ENCODE measurements around the gene C1QTNF12.

C1QTNF12 gene

GRCh38 chr1:1259540-1259939 lies 13.0 kb upstream of the C1QTNF12 start:
- Histone ChIP-seq H3K27me3 (replicated peaks; ENCODE audit: insufficient read depth, low read length) (no peaks in the 10 kb centered on the region), H3K4me2 (ENCODE audit: low read depth, low read length) (no peak overlapping the region), H3K9me2 (replicated peaks; ENCODE audit: insufficient read depth, low read length) (no peaks in the 10 kb centered on the region), H4K20me1 (ENCODE audit: insufficient read depth, low read length) (no peaks in the 10 kb centered on the region), H3K36me3 (replicated peaks; ENCODE audit: insufficient read depth, low read length) (peaks cover 14% of the 10 kb centered on the region; the same call in 1 of the 2 replicates), H2AFZ (ENCODE audit: low read length) (no peak overlapping the region), H3K4me1 (ENCODE audit: low read length) (no peaks in the 10 kb centered on the region), H3K79me2 (ENCODE audit: low read length) (peaks cover 12% of the 10 kb centered on the region), H3K27ac (ENCODE audit: low read length) (no peak overlapping the region), H3K9me3 (replicated peaks; ENCODE audit: insufficient read depth, low read length) (no peaks in the 10 kb centered on the region), H3F3A (ENCODE audit: insufficient read depth, low read length) (no peaks in the 10 kb centered on the region), H3K9ac (ENCODE audit: low read length) (no peak overlapping the region), H3K4me3 (ENCODE audit: low read length) (no peak overlapping the region)
- DNase-seq, result no peak
- TF ChIP-seq EZH2phosphoT487 (IDR thresholded peaks at IDR 0.05; ENCODE audit: low read length) (no peak), CTCF (IDR thresholded peaks at IDR 0.05; ENCODE audit: low read length) (no peak), EZH2 (optimal IDR thresholded peaks at IDR 0.05; ENCODE audit: low read depth, low read length) (no peak)

- H3K79me2 ChIP-seq (ENCODE audit: low read length), result peaks cover 12% of the 10 kb centered on the region
- TF ChIP-seq EZH2 (optimal IDR thresholded peaks at IDR 0.05; ENCODE audit: low read depth, low read length), result no peak
- no peak for TF ChIP-seq EZH2phosphoT487 (IDR thresholded peaks at IDR 0.05; ENCODE audit: low read length)
- no peak for TF ChIP-seq CTCF (IDR thresholded peaks at IDR 0.05; ENCODE audit: low read length)
- no peaks in the 10 kb centered on the region for H3K9me3 ChIP-seq (replicated peaks; ENCODE audit: insufficient read depth, low read length)
- no peaks in the 10 kb centered on the region for H4K20me1 ChIP-seq (ENCODE audit: insufficient read depth, low read length)
- no peak for DNase-seq
- H3K27me3 ChIP-seq (replicated peaks; ENCODE audit: insufficient read depth, low read length), result no peaks in the 10 kb centered on the region
- no peaks in the 10 kb centered on the region for H3F3A ChIP-seq (ENCODE audit: insufficient read depth, low read length)
- H3K9me2 ChIP-seq (replicated peaks; ENCODE audit: insufficient read depth, low read length), result no peaks in the 10 kb centered on the region
- no peak overlapping the region for H3K4me3 ChIP-seq (ENCODE audit: low read length)
- no peak overlapping the region for H2AFZ ChIP-seq (ENCODE audit: low read length)
- H3K4me2 ChIP-seq (ENCODE audit: low read depth, low read length), result no peak overlapping the region
- no peak overlapping the region for H3K9ac ChIP-seq (ENCODE audit: low read length)
- no peak overlapping the region for H3K27ac ChIP-seq (ENCODE audit: low read length)
- H3K4me1 ChIP-seq (ENCODE audit: low read length), result no peaks in the 10 kb centered on the region
- peaks cover 14% of the 10 kb centered on the region; the same call in 1 of the 2 replicates for H3K36me3 ChIP-seq (replicated peaks; ENCODE audit: insufficient read depth, low read length)
Observed at GRCh38 chr1:1259119-1259488, 12.6 kb upstream of the C1QTNF12 start.

- no peaks in the 10 kb centered on the region for H3K27me3 ChIP-seq (replicated peaks; ENCODE audit: insufficient read depth, low read length)
- 0 out of 2 replicates have a peak, but pooled peaks cover 4% of the 10 kb centered on the region for H3K36me3 ChIP-seq (replicated peaks; ENCODE audit: insufficient read depth, low read length)
- H3F3A ChIP-seq (ENCODE audit: insufficient read depth, low read length), result no peaks in the 10 kb centered on the region
- H3K79me2 ChIP-seq (ENCODE audit: low read length), result peaks cover 8% of the 10 kb centered on the region
- no peak for DNase-seq
- H3K9me3 ChIP-seq (replicated peaks; ENCODE audit: insufficient read depth, low read length), result no peaks in the 10 kb centered on the region
- H4K20me1 ChIP-seq (ENCODE audit: insufficient read depth, low read length), result no peaks in the 10 kb centered on the region
- H3K27ac ChIP-seq (ENCODE audit: low read length), result no peak overlapping the region
- H3K9me2 ChIP-seq (replicated peaks; ENCODE audit: insufficient read depth, low read length), result no peaks in the 10 kb centered on the region
- H2AFZ ChIP-seq (ENCODE audit: low read length), result no peak overlapping the region
- no peak overlapping the region for H3K4me2 ChIP-seq (ENCODE audit: low read depth, low read length)
- no peak overlapping the region for H3K9ac ChIP-seq (ENCODE audit: low read length)
- TF ChIP-seq CTCF (IDR thresholded peaks at IDR 0.05; ENCODE audit: low read length) (no peak), EZH2phosphoT487 (IDR thresholded peaks at IDR 0.05; ENCODE audit: low read length) (no peak), EZH2 (optimal IDR thresholded peaks at IDR 0.05; ENCODE audit: low read depth, low read length) (no peak)
- H3K4me1 ChIP-seq (ENCODE audit: low read length), result no peaks in the 10 kb centered on the region
- no peak overlapping the region for H3K4me3 ChIP-seq (ENCODE audit: low read length)
Observed at GRCh38 chr1:1256956-1257871, 10.7 kb upstream of the C1QTNF12 start.

All from MM.1S (cell line).